ENCODE measurements around the gene FHOD3.
"Not testable (repeated sequence)": the region's sequence is repeated elsewhere in the genome, so short reads cannot be mapped to it uniquely, and the experiment has no call there.

Gene FHOD3

DNA sequence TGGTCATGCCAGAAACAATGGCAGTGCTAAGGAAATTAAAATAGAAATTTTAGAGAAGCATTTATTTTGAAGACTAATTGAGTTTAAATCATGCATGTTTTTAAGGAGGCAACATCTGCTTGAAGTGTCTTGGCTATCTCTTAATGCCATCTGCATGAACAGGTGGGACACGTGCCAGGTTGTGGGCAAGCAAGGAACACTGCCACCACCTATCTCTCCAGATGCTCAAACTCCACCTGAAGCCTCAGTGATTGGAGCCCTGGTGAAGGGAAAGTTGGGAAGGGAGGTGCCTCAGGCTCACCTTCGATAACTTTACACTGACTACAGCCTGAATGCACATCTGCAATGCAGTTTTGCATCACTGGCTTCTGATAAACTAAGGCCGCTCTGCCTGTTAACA lies 439.8 kb downstream of the FHOD3 start:
- no peak for DNase-seq (ENCODE audit: low read depth, low spot score)

DNA sequence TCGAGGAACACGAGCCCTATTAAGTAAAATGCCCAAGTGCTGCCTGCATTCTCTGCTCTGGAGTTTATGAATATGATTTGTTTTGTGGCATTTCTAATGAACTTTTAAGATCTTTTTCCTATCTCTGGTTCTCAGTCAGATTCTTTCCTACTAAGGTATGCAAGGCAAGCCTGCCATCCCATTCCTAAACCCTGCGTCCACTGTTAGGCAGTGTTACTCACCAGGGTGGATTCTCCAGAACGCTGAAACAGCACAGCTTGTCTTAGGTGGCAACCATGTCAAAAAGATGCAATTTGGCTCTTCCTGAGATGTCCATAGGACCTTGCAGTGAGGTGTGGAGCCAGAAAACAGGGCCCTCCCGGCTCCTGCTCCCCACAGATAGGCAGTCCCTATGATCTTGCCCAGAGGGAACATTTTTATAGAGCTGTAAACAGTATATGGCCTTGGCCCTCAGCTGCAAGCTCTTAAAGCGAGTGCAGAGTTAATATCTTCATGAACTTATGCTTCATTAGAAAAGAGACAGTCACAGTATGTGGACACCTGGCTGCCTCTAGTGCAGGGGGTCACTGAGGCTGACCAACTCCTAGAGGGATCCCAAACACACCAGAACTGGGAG lies 446.9 kb downstream of the FHOD3 start:
- no peak for DNase-seq (ENCODE audit: low read depth, low spot score)

DNA sequence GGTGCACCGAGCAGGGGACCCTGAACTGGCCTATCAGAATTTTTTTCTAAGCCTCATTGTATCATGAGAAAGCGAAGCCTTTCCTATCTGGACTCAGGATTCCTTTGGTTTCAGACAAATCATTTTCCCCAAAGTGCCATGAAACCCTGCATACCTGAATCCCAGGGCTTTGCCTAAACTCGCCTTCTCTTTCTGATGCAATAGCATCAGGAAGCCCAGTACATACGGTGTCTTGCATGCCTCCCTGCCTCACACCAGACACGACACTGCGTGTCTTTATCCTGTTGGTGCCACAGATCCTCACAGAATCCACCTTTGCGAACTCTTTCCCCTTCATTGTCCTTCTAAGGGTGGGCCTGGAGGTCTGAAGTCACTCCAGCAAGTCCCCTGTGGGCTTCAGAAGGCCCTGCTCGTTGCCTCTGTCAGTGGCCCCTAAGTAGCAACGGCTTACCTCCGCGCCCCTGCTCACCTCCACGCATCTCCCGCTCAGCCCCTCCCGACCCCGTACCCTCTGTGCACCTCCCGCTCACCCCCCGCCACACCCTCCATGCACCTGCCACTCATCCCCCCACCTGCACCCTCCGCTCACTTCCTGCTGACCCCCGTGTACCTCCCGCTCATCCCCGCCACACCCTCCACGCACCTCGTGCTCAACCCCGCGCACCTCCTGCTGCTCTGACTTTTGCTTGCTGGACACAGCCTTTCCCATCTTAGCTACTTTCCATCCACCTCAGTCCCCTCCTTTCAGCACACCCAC lies 447.9 kb downstream of the FHOD3 start:
- DNase-seq (ENCODE audit: low read depth, low spot score), result no peak

DNA sequence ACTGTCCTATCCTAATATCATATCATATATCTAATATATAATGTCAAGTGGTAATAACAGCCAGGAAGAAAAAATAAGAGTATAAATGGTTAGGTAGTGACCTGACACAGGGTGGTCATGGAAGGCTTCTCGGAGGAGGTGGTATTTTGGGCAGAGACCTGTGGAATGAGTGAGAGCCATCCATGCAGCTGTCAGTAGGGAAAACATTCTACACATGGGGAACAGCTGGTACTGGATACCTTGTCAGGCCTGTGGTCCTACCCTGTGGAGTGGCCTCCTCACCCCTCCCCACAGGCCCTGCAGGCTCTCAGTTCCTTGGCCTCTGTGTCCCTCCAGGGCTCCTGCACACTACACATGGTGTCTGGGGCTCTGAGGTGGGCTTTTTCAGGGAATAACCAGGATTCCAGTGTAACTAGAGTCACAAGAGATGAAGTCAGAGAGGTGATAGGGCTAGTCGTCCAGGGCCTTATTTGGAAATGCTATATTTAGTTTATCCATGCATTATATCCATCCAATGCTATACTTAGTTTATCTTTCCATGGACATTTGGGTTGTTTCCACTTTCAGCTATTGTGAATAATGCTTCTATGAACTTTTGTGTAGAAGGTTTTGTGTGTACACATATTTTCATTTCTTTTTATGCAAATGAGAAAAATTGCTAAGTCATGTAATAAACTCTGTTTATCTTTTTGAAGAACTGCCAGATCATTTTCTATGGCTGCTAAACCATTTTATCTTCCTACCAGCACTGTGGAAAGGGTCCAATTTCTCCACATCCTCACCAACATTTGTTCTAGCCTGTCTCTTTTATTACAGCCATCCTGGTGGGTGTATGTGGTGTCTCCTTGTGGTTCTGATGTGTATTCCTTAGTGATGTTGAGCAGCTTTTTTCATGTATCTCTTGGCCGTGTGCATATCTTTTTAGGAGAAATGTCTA lies 455.7 kb downstream of the FHOD3 start:
- DNase-seq (ENCODE audit: low read depth, low spot score), result no peak

DNA sequence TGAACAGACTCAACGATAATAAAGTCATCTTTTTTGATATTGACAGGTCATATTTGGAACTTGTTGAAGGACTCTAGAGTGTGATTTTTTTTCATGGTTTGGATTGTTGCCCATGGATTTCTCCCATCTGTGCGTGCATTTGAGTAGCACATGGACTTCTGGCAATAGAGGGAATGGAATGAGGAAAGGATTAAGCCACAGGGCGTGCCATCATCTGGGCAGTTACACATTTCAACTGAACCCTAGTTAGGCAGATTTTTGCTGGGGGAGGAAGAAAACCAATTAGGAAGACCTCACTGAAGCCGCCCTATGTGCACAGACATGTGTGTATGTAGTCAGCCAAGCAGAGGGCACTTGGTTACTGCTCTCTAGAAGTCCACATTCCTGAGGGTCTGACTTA lies 458.7 kb downstream of the FHOD3 start:
- DNase-seq (ENCODE audit: low read depth, low spot score), result no peak

GRCh38 chr18:36757081-36757480 lies 459.6 kb downstream of the FHOD3 start:
- no peak for DNase-seq (ENCODE audit: low read depth, low spot score)

GRCh38 chr18:36757991-36758390 lies 460.5 kb downstream of the FHOD3 start:
- DNase-seq (ENCODE audit: low read depth, low spot score), result no peak

GRCh38 chr18:36758623-36759022 lies 461.1 kb downstream of the FHOD3 start:
- no peak for DNase-seq (ENCODE audit: low read depth, low spot score)

DNA sequence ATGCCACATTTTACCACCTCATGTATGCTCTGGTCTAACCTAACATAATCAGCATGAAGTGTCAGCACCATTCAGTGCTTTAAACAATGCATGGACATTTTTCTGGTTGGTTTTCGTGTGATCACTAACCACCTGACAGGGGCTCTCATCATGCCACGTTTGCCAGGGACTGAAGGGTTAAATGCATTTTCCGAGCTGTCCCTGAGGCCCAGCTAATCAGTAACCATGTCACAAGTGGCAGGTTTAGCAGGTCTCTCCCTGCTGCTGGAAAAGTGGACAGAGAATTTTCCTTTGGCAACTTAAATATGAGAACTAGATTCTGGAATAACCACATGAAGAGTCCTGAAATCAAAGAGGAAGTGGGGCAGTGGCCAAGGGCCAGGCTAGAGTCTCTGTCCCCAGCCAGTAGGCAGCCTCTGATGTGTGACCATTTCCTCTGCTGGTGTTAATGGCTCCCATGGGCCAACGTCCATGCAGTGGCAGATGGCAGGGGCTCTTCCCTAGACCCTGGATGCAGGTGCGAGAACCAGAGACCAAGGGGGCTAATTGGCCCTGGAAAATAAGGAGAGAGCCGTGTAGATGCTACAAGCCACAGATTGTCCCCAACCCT lies 461.8 kb downstream of the FHOD3 start:
- no peak for DNase-seq (ENCODE audit: low read depth, low spot score)

GRCh38 chr18:36760598-36760997 lies 463.1 kb downstream of the FHOD3 start:
- DNase-seq (ENCODE audit: low read depth, low spot score), result no peak

GRCh38 chr18:36761186-36761698 lies 463.7 kb downstream of the FHOD3 start:
- DNase-seq (ENCODE audit: low read depth, low spot score), result no peak

DNA sequence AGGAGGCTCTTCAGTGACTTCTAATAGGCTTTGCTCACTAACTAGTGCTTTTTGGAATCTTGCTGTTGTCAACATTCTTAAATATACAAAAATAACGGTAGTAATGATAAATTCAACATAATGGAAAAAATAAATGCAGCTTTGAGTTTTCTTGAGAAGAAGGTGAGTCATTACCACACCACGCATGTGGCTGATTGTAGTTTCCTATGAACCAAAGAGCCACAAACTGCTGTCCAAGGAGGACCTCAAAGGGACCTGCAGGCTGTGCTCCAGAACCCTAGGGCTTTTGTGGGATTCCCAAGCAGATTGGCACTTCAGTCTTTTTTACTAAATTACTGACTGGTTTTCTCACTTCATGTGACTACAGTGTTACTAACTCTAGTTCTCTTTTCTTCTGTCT lies 464.6 kb downstream of the FHOD3 start:
- no peak for DNase-seq (ENCODE audit: low read depth, low spot score)

DNA sequence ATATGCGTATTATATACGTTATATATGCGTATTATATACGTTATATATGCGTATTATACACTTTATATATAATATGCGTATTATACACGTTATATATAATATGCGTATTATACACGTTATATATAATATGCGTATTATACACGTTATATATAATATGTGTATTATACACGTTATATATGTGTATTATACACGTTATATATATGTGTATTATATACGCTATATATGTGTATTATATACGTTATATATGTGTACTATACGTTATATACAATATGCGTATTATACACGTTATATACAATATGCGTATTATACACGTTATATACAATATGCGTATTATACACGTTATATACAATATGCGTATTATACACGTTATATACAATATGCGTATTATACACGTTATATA lies 465.5 kb downstream of the FHOD3 start:
- not testable (repeated sequence) for DNase-seq (ENCODE audit: low read depth, low spot score)

GRCh38 chr18:36766836-36767235 lies 469.3 kb downstream of the FHOD3 start:
- no peak for DNase-seq (ENCODE audit: low read depth, low spot score)

DNA sequence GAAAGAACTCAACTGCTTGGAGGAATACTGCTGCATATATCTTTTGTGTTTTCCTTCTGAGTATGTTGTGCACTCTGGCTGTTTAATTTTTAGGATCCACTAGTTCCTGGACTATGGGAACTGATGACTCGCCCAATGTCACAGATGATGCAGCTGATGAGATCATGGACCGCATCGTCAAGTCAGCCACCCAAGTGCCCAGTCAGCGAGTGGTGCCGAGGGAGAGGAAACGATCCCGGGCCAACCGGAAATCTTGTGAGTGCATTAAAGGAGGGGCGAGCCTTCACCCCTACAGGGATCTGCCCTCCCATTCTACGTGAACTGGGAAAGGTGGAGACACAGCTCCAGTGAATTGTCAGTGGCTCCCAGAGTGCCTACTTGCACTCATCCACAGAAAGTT lies 471.7 kb downstream of the FHOD3 start:
- DNase-seq (ENCODE audit: low read depth, low spot score), result no peak

DNA sequence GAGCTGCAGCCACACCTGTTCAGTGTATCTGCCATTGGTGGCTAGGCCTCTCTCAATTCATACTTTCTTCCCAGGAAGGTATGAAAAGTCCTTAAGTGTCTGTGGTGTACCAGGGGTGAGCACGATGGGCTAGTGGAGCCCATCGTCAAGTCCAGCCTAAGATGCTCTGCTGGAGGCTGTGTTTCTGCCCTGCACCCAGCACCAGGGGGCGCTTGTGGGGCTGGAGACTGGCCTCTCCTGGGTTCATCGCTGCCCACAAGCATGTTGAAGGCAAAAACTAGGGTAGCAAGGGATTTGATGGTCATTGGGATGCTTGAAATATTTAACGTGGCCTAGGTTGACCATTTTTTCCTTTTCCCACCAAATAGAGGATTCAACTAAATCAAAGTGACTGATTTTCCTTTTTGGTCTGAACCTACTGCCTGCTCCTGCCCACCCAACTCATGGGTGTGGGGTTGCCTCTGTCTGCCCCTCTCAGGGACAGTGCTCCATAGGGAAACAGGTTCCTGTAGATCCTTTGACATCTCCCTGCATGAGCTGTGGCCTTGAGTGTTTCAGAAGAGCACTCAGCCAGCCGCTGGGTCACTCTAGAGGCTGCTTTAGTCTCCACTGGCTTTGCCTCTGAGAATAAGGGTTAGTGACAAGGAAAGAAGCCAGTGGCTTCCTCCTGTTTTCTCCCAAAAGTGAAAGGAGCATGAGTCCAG lies 472.2 kb downstream of the FHOD3 start:
- DNase-seq (ENCODE audit: low read depth, low spot score), result no peak

DNA sequence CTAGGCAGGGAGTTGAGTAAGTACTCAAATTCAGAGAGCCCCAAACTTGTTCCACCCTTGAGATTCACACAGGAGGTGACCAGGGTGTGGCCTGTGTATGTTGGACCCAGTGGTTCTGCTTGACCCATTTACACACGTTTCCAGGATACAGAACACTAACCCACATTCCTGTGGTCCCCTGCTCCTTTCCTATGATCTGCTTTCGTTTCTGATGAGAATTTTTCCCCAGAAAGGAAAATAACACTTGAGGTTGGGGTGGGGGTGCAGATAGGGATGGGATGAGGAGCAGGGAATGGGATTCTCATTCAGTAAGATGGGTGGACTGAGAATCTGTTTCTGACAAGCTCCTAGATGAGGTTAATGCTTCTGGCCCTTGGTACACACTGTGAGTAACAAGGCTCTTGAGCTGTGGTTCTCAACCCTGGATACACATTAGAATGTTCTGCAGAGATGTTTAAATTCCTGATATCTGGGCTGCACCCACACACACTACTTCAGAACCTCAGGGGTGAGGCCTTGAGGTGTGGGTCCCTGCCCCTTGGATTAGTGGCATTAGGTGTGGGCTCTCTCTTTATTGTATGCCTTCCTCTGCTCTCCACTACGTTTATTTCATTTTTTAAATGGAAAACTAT lies 472.9 kb downstream of the FHOD3 start:
- no peak for DNase-seq (ENCODE audit: low read depth, low spot score)

DNA sequence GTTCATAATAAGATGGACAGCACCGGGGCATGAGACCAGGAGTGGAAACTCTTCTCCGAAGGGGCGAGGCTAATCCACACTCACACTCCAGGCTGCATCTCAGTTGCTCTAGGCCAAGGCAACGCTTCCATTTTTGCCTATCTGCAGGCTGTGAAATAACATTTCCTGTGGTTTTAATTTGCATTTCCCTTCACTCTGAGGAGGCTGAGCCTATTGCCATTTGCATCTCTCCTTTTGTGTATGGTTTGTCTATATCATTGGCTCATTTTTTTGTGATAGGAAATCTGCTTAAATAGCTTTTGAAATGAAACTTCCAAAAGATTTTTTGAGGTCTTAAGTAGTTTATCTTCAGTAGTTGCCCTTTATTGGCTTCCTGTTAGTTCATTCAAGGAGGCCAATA lies 473.7 kb downstream of the FHOD3 start:
- no peak for DNase-seq (ENCODE audit: low read depth, low spot score)

GRCh38 chr18:36772241-36772723 lies 474.8 kb downstream of the FHOD3 start:
- no peak for DNase-seq (ENCODE audit: low read depth, low spot score)

DNA sequence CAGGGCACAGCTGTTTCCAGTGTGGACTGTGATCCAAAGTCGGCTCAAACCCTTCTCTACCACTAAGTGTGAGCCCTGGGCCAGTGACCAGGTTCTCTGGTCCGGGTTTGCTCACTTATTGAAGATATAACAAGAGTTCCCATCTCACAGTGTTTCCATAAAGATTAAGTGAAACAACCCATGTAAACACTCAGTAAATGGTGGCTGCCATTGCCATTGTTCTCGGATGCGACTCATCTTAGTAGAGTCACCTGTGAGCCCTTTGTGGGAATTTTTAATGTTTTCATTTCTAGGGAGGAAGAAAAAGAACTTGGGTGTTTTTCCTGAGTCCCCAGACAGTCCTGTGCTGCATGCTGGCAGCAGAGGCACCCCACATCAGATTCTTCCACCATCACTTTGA lies 477.9 kb downstream of the FHOD3 start:
- DNase-seq (ENCODE audit: low read depth, low spot score), result no peak

- DNase-seq (ENCODE audit: low read depth, low spot score), result no peak
Observed at GRCh38 chr18:36776650-36777049, 479.1 kb downstream of the FHOD3 start.
